Effector memory CD8-positive, alpha-beta T cell (primary cell): Measurements from ENCODE around the gene PIWIL4.

Source experiments
- ATAC-seq: fragments of 150-1000 bp; cut with Tn5 transposase; replicated peaks from 2 replicates; pipeline ENCODE4 v1.10.0; 2021; ENCODE audit warnings: mild to moderate bottlenecking, moderate library complexity
- DNase-seq, 3 experiments: peaks; one replicate each; pipeline ENCODE4 v3.0.0; 2021
- H3K27ac Mint-ChIP-seq, 2 donors: one replicate each; pipeline ENCODE4 v1.8.0; 2022; ENCODE audit warnings: mild to moderate bottlenecking in 2 of 2, mixed read lengths in 2 of 2, moderate library complexity in 2 of 2
- H3K27me3 Mint-ChIP-seq, 2 donors: one replicate each; pipeline ENCODE4 v1.8.0; 2022; ENCODE audit warnings: mixed read lengths in 2 of 2
- H3K36me3 Mint-ChIP-seq: one replicate; pipeline ENCODE4 v1.8.0; 2022; ENCODE audit warnings: mild to moderate bottlenecking, moderate library complexity, mixed read lengths; ENCODE audit not compliant: insufficient read depth
- H3K4me1 Mint-ChIP-seq, 2 donors: one replicate each; pipeline ENCODE4 v1.8.0; 2022; ENCODE audit warnings: low read depth in 2 of 2, mixed read lengths in 2 of 2
- H3K4me3 Mint-ChIP-seq, 2 donors: one replicate each; pipeline ENCODE4 v1.8.0; 2022; ENCODE audit warnings: mild to moderate bottlenecking in 2 of 2, mixed read lengths in 2 of 2, moderate library complexity in 2 of 2
- H3K9me3 Mint-ChIP-seq, 2 donors: one replicate each; pipeline ENCODE4 v1.8.0; 2022; ENCODE audit warnings: mixed read lengths in 2 of 2
- total RNA-seq, 9 experiments: gene quantifications; one replicate each; lab custom pipeline; 2026; lab: John Stamatoyannopoulos, UW

Gene PIWIL4
- 1.3 to 5.6 (median 1.8) reads per million in 9 experiments for total RNA-seq

GRCh38 chr11:94567181-94567670 lies at the start of gene PIWIL4:
PIWIL4 (plus strand) TSS chr11:94567368; CDS start chr11:94567519, 151 bp downstream.
- Mint-ChIP-seq H3K36me3 (peaks cover 3% of the 10 kb centered on the region), H3K4me3 (no peak within 1 kb of the TSS), H3K9me3 (no peaks in the 10 kb centered on the region)

GRCh38 chr11:94518300-94518699 lies 48.9 kb upstream of the PIWIL4 start:
- Mint-ChIP-seq H3K9me3 (no peaks in the 10 kb centered on the region), H3K4me3 (no peak overlapping the region), H3K27me3 (peaks cover 7% of the 10 kb centered on the region in 2 donors), H3K27ac (no peak overlapping the region), H3K4me1 (peaks cover 0 to under 1% of the 10 kb centered on the region in 2 donors), H3K36me3 (no peaks in the 10 kb centered on the region)
- no peak for ATAC-seq
- no peak for DNase-seq

More at GRCh38 chr11:94567181-94567670, at the start of gene PIWIL4:
- ATAC-seq (no peak), DNase-seq (no peak)
- Mint-ChIP-seq H3K4me1 (no peaks in the 10 kb centered on the region), H3K27ac (no peak within 1 kb of the TSS), H3K27me3 (no peaks in the 10 kb centered on the region)

DNA sequence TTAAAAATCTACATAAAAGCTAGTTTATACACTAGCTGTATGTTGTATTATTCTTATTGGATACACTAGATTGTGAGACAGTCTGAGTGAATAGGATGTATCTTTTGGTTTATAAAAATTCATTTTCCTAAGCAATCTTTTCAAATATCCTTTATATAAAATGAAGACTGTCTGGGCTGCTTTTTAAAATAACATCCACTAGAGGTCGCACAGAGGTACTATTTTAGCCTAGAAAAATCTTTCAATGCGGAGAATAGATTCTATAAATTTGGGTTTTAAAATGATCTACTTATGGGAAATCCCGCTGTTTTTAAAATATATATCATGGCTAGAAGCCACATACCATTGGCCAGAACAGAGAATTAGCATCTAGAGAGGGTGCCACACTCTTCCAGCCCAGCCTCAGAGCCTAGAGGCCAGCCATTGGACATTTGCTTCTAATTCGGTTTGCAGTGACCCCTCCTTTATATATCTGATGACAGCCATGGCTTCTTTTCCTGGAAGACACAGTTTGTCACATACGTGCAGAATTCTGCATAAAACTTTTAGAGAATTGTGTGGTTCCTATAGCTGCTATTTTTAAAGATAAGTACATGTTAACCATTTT lies 47.6 kb upstream of the PIWIL4 start:
- Mint-ChIP-seq H3K4me1 (no peaks in the 10 kb centered on the region), H3K36me3 (no peaks in the 10 kb centered on the region), H3K27me3 (peaks cover 7 to 16% of the 10 kb centered on the region in 2 donors), H3K9me3 (no peaks in the 10 kb centered on the region), H3K4me3 (no peak overlapping the region), H3K27ac (no peak overlapping the region)
- ATAC-seq = peak; percentile 43
- DNase-seq = no peak

GRCh38 chr11:94521684-94522083 lies 45.5 kb upstream of the PIWIL4 start:
- H3K27me3 Mint-ChIP-seq = peaks cover 11 to 25% of the 10 kb centered on the region in 2 donors

GRCh38 chr11:94524341-94524740 lies 42.8 kb upstream of the PIWIL4 start:
- Mint-ChIP-seq H3K9me3 (no peaks in the 10 kb centered on the region), H3K27me3 (peaks cover 37 to 40% of the 10 kb centered on the region in 2 donors), H3K27ac (no peak overlapping the region), H3K4me1 (no peaks in the 10 kb centered on the region), H3K4me3 (no peak overlapping the region), H3K36me3 (no peaks in the 10 kb centered on the region)
- ATAC-seq (no peak), DNase-seq (no peak)

More at GRCh38 chr11:94521684-94522083, 45.5 kb upstream of the PIWIL4 start:
- H3K4me3 Mint-ChIP-seq = no peak overlapping the region
- ATAC-seq = peak; percentile 40
- H3K27ac Mint-ChIP-seq = no peak overlapping the region
- no peaks in the 10 kb centered on the region for H3K36me3 Mint-ChIP-seq
- H3K9me3 Mint-ChIP-seq = no peaks in the 10 kb centered on the region
- no peaks in the 10 kb centered on the region for H3K4me1 Mint-ChIP-seq
- DNase-seq = no peak

- DNase-seq = no peak
- Mint-ChIP-seq H3K36me3 (no peaks in the 10 kb centered on the region), H3K27me3 (peaks cover 40 to 41% of the 10 kb centered on the region in 2 donors), H3K27ac (no peak overlapping the region), H3K4me3 (no peak overlapping the region), H3K4me1 (no peaks in the 10 kb centered on the region), H3K9me3 (no peaks in the 10 kb centered on the region)
- ATAC-seq = no peak
These were observed 41.4 kb upstream of the PIWIL4 start for GRCh38 chr11:94525546-94526324.

GRCh38 chr11:94526645-94527438 lies 40.3 kb upstream of the PIWIL4 start:
- no peaks in the 10 kb centered on the region for H3K4me1 Mint-ChIP-seq
- H3K27ac Mint-ChIP-seq = no peak overlapping the region
- H3K4me3 Mint-ChIP-seq = no peak overlapping the region
- peaks cover 45 to 51% of the 10 kb centered on the region in 2 donors for H3K27me3 Mint-ChIP-seq
- no peaks in the 10 kb centered on the region for H3K36me3 Mint-ChIP-seq
- ATAC-seq (no peak), DNase-seq (no peak)
- no peaks in the 10 kb centered on the region for H3K9me3 Mint-ChIP-seq

DNA sequence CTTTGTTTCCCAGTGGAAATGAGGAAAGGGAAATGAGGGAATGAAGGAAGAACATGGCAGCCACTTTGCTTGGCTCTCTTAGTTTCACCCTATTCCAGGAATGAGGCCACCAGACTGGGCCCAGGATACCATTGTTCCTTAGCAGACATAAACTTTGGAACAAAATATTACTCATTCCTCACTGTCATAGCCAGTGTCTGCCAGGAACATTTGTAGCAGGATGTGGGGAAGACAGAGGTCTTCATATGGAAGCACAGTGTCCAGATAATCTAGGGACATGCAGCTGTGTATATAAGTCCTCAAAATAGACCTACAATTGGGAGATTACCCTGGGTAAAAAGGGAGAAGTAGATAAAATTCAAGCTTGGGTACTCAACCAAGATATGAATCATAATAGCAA lies 38.6 kb upstream of the PIWIL4 start:
- Mint-ChIP-seq H3K27me3 (peaks cover 44 to 59% of the 10 kb centered on the region in 2 donors), H3K4me3 (no peak overlapping the region), H3K4me1 (no peaks in the 10 kb centered on the region), H3K36me3 (no peaks in the 10 kb centered on the region), H3K9me3 (no peaks in the 10 kb centered on the region), H3K27ac (no peak overlapping the region)
- ATAC-seq (no peak), DNase-seq (no peak)

DNA sequence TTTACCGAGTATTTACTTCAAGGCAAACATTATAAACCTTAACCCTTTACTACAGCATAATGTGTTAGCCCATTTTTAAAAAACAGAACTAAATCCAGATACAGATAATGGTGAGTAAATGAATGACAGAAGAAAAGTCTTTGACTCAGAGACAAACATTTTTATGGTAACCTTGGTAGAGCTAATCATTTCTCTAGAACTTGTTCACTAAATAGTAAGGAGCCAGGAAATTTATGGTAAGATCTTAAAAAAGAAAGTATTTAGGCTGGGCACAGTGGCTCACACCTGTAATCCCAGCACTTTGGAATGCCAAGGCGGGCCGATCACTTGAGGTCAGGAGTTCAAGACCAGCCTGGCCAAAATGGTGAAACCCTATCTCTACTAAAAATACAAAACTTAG lies 35.0 kb upstream of the PIWIL4 start:
- no peak for DNase-seq
- Mint-ChIP-seq H3K27ac (no peak overlapping the region), H3K4me3 (no peak overlapping the region), H3K9me3 (no peaks in the 10 kb centered on the region), H3K36me3 (no peaks in the 10 kb centered on the region), H3K27me3 (peaks cover 50 to 73% of the 10 kb centered on the region in 2 donors), H3K4me1 (no peaks in the 10 kb centered on the region)
- no peak for ATAC-seq

DNA sequence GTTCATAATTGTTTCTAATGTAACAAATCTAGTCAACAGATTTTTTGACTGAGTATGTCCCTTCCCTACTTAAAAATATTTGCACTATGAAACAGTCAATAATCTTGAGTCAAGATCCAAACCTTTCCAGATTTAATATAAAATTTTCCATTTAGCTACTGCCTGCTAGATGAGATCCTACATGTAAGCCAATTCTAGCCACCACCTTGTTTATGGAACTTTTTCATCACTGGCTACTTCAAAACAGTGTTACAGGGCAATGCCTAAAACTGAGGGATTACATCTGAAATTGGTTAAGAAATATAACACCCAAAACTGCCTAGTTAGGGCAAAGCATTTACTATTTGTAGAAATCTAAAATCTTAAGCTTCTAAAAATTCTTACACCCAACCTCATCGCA lies 34.0 kb upstream of the PIWIL4 start:
- Mint-ChIP-seq H3K27me3 (peaks cover 50 to 64% of the 10 kb centered on the region in 2 donors), H3K4me1 (no peaks in the 10 kb centered on the region), H3K36me3 (no peaks in the 10 kb centered on the region)

DNA sequence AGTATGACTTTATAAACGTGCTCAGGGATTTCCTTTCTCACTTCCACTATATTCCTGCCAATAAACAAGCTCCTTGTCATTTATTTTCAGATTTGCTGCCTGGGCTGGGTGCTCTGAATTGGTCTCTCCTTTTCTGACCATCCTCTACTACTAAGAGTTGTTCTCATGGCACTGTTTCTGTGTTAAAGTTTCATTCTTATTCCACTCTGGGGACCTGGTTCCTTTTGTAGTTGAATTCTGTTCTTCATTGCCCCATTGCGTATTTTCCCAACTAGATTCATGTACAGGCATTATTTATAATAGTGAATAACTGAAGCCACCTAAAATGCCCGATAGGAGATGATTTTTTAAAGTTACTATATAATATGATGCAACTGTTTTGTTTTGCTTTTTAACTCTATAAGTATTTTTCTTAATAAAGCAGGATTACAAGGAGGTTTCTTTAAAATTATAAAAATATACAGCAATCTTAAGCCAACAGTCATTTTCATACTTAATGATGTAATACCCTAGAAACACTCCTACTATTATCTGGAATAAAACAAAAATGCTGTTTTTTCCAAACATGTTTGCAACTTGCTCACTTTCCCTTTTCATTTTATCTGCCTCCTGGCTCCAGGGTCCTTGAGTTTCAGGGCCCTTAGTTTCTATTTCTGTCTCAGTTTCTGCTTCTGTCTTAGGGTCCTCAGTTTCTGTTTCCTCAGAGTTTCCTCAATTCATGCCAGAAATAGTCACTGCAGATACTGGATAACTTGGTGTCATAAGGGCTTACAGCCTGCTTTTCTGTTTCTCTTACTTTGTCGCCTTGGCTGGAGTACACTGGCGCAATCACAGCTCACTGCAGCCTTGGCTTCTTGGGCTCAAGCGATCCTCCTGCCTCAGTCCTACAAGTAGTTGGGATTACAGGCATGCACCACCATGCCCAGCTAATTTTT lies 33.2 kb upstream of the PIWIL4 start:
- Mint-ChIP-seq H3K9me3 (no peaks in the 10 kb centered on the region), H3K4me3 (no peak overlapping the region), H3K4me1 (no peaks in the 10 kb centered on the region), H3K27me3 (peaks cover 47 to 57% of the 10 kb centered on the region in 2 donors), H3K27ac (no peak overlapping the region), H3K36me3 (no peaks in the 10 kb centered on the region)
- DNase-seq (no peak), ATAC-seq (no peak)

More for the DNA sequence above, 34.0 kb upstream of the PIWIL4 start:
- DNase-seq (no peak), ATAC-seq (no peak)
- Mint-ChIP-seq H3K4me3 (no peak overlapping the region), H3K27ac (no peak overlapping the region), H3K9me3 (no peaks in the 10 kb centered on the region)

GRCh38 chr11:94536386-94536785 lies 30.8 kb upstream of the PIWIL4 start:
- Mint-ChIP-seq H3K27ac (no peak overlapping the region), H3K36me3 (no peaks in the 10 kb centered on the region), H3K4me3 (no peak overlapping the region), H3K9me3 (no peaks in the 10 kb centered on the region), H3K4me1 (no peaks in the 10 kb centered on the region), H3K27me3 (peaks cover 42 to 57% of the 10 kb centered on the region in 2 donors)
- no peak for ATAC-seq
- DNase-seq = no peak
